ENCODE measurements around the gene CD27. TPM values are rescaled to one million over a fixed set of nuclear protein-coding genes. Genes with fewer than 3 reads are reported as not detected.
A peak's percentile ranks its signal among the peaks of the same experiment; 100 is the strongest.

CD27 gene
- total RNA-seq, 1 experiment from 2014 or later, result not detected

- ChIA-PET CTCF (interaction anchor here (0.7 kb wide), 1 partner anchor 27 kb away, joined by 3 read pairs; no protein-coding TSS in a partner anchor), POLR2A (ENCODE audit: unreplicated experiment) (interaction anchor here (0.6 to 1.1 kb wide), 2 partner anchors 39 to 48 kb away, joined by 3 to 6 read pairs; no protein-coding TSS in a partner anchor)
- ATAC-seq (peak; percentile 78), DNase-seq (peak; percentile 89)
- no peaks in the 10 kb centered on the region for H4K20me1 ChIP-seq (ENCODE audit: low read length)
- H3K36me3 ChIP-seq (ENCODE audit: low read depth, low read length), result peaks cover 12% of the 10 kb centered on the region
- no peaks in the 10 kb centered on the region for H3K9me3 ChIP-seq (ENCODE audit: low read length)
- H3K4me1 ChIP-seq (ENCODE audit: insufficient read depth, low read length), result peaks cover 19% of the 10 kb centered on the region
- H3K4me3 ChIP-seq (ENCODE audit: low read length), result peak within 1 kb of the TSS; percentile 80
- no peak for TF ChIP-seq CTCF (conservative IDR thresholded peaks at IDR 0.05; ENCODE audit: low read depth, low read length)
- TF ChIP-seq EZH2 (IDR thresholded peaks at IDR 0.05; ENCODE audit: low read length, unreplicated experiment), result no peak
- no peak for TF ChIP-seq EZH2phosphoT487 (IDR thresholded peaks at IDR 0.05; ENCODE audit: borderline replicate concordance, low read length)
- peak within 1 kb of the TSS; percentile 86 for H3K4me2 ChIP-seq (ENCODE audit: low read length)
- peak within 1 kb of the TSS; percentile 96 for H3K9ac ChIP-seq (ENCODE audit: low read length)
- peak within 1 kb of the TSS; percentile 86 for H2AFZ ChIP-seq (ENCODE audit: low read length)
- intact Hi-C loops (cut with micrococcal nuclease), result no loop called here
- H3K9me2 ChIP-seq (replicated peaks; ENCODE audit: low read length), result no peaks in the 10 kb centered on the region
- H3F3A ChIP-seq (ENCODE audit: low read length, unreplicated experiment), result no peaks in the 10 kb centered on the region
- no peaks in the 10 kb centered on the region for H3K27me3 ChIP-seq (ENCODE audit: low read length)
- H3K79me2 ChIP-seq (ENCODE audit: low read length), result peaks cover 56% of the 10 kb centered on the region
- TSS peak; percentile 90 for BruUV-seq (replicated peaks)
- H3K27ac ChIP-seq (ENCODE audit: low read length), result peak within 1 kb of the TSS; percentile 91
Measured at GRCh38 chr12:6492838-6493496, 48.2 kb downstream of the CD27 start, which contains the start of gene MRPL51. MRPL51 (minus strand) TSS chr12:6493262; CDS start chr12:6493136, 126 bp downstream.

DNA sequence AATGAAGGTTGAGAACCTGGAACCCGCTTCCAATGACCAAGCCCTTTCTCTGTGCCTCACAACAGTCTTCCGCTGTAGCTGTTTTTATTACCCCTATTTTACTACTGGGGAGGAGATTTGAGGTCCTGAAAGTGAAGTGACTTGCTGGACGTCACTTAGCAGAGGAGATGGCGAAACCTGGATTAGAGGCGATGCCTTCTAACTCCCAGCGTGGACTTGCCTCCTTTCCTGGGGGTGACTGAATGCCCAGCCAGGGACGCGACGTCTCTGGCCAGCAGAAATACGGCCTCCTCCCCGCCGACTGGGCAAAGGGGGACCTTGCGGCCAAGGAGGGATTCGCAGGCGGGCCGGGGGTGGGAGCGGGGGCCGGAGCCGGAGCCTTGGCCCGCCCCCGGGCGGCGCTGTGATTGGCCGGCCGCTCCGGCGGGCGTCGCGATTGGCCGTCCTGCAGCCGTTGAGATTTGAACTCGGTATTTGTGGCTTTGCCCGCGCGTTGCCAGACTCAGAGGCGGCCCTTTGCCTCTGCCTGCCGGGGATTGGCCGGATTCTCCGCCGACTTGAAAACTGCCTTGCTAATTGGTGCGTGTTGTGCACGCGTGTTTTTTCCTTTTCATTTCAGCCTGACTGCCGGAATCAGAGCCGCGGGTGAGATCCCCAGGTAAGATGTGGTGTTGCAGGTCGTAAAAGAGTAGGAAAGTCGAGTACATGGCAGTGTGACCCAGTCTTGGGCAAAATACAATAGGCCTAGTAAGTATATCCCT, 48.9 kb downstream of the CD27 start, which contains the start of gene NCAPD2:
TSS of gene NCAPD2 (plus strand) at position 606 of the 761 bp plus-strand sequence. CDS start 997 bp downstream, outside the sequence.
- BruUV-seq (replicated peaks), result TSS peak; percentile 83

More for the DNA sequence above, 48.9 kb downstream of the CD27 start, which contains the start of gene NCAPD2:
- Histone ChIP-seq H3K4me1 (ENCODE audit: insufficient read depth, low read length) (peaks cover 19% of the 10 kb centered on the region), H3K36me3 (ENCODE audit: low read depth, low read length) (peaks cover 17% of the 10 kb centered on the region), H3K27me3 (ENCODE audit: low read length) (no peaks in the 10 kb centered on the region), H3K9me2 (replicated peaks; ENCODE audit: low read length) (no peaks in the 10 kb centered on the region), H3K79me2 (ENCODE audit: low read length) (peaks cover 60% of the 10 kb centered on the region), H2AFZ (ENCODE audit: low read length) (peak within 1 kb of the TSS; percentile 86), H3K4me3 (ENCODE audit: low read length) (peak within 1 kb of the TSS; percentile 80), H3K27ac (ENCODE audit: low read length) (peak within 1 kb of the TSS; percentile 91), H3F3A (ENCODE audit: low read length, unreplicated experiment) (no peaks in the 10 kb centered on the region), H3K4me2 (ENCODE audit: low read length) (peak within 1 kb of the TSS; percentile 86), H4K20me1 (ENCODE audit: low read length) (no peaks in the 10 kb centered on the region), H3K9ac (ENCODE audit: low read length) (peak within 1 kb of the TSS; percentile 96), H3K9me3 (ENCODE audit: low read length) (no peaks in the 10 kb centered on the region)
- ChIA-PET POLR2A (ENCODE audit: unreplicated experiment) (interaction anchor here (0.6 to 1.1 kb wide), 3 partner anchors 39 to 282 kb away, joined by 3 to 6 read pairs (median 4); no protein-coding TSS in a partner anchor), CTCF (interaction anchor here (0.7 kb wide), 1 partner anchor 28 kb away, joined by 3 read pairs; no protein-coding TSS in a partner anchor)
- DNase-seq (peak; percentile 94), ATAC-seq (peak; percentile 93)
- intact Hi-C loops (cut with micrococcal nuclease), result loop anchor here (2.0 kb wide), 2 partner anchors 23 to 45 kb away; partner anchors contain the start of gene VAMP1
- TF ChIP-seq EZH2phosphoT487 (IDR thresholded peaks at IDR 0.05; ENCODE audit: borderline replicate concordance, low read length), result no peak
- TF ChIP-seq EZH2 (IDR thresholded peaks at IDR 0.05; ENCODE audit: low read length, unreplicated experiment), result no peak
- no peak for TF ChIP-seq CTCF (conservative IDR thresholded peaks at IDR 0.05; ENCODE audit: low read depth, low read length)

All from PC-3 (cell line).